Measurements from ENCODE around the gene PREB. TPM values are rescaled to one million over a fixed set of nuclear protein-coding genes. Genes with fewer than 3 reads are reported as not detected.
"Not testable (repeated sequence)": the region's sequence is repeated elsewhere in the genome, so short reads cannot be mapped to it uniquely, and the experiment has no call there.

PREB gene
- total RNA-seq: 10 to 100 TPM; 59.7 to 59.9 TPM

- intact Hi-C loops (cut with DNase I, micrococcal nuclease): loop anchor here (1.0 kb wide), 9 partner anchors 11 to 222 kb away; partner anchors contain the start of genes ABHD1 (in 1 of the 2), AGBL5 (in 1 of the 2), ATRAID (in 1 of the 2) and CAD (in 1 of the 2)
- Mint-ChIP-seq H3K27ac (peak within 1 kb of the TSS; percentile 94), H3K4me3 (peak within 1 kb of the TSS; percentile 81), H3K27me3 (no peaks in the 10 kb centered on the region), H3K9me3 (ENCODE audit: low read depth) (no peaks in the 10 kb centered on the region), H3K36me3 (ENCODE audit: low read depth) (peaks cover 21% of the 10 kb centered on the region), H3K4me1 (peaks cover 16% of the 10 kb centered on the region)
- DNase-seq (peak; percentile 99), ATAC-seq (peak; percentile 97)
- POLR2A ChIA-PET: interaction anchor here (0.6 to 2.1 kb wide), 3 partner anchors 10 to 56 kb away, joined by 3 to 7 read pairs (median 3); partner anchors contain the start of gene ABHD1
- CTCF ChIA-PET: interaction anchor here (0.6 to 1.8 kb wide), 13 partner anchors 10 to 370 kb away, joined by 3 to 15 read pairs (median 3); partner anchors contain the start of gene ABHD1
Measured at GRCh38 chr2:27133905-27134780, at the start of gene PREB. PREB (minus strand) TSS chr2:27134636; CDS start chr2:27134421, 215 bp downstream.

- CTCF ChIA-PET: interaction anchor here (1.2 kb wide), 1 partner anchor 14 kb away, joined by 4 read pairs; no protein-coding TSS in a partner anchor
- Mint-ChIP-seq H3K36me3 (ENCODE audit: low read depth) (no peaks in the 10 kb centered on the region), H3K4me3 (no peak overlapping the region), H3K9me3 (ENCODE audit: low read depth) (no peaks in the 10 kb centered on the region), H3K4me1 (no peaks in the 10 kb centered on the region), H3K27ac (no peak overlapping the region), H3K27me3 (peaks cover 13% of the 10 kb centered on the region)
- DNase-seq (no peak), ATAC-seq (no peak)
- intact Hi-C loops (cut with DNase I, micrococcal nuclease): no loop called here
- POLR2A ChIA-PET: no interaction called here
Measured at GRCh38 chr2:27184115-27184514, 49.7 kb upstream of the PREB start.

GRCh38 chr2:27182346-27182745 lies 47.9 kb upstream of the PREB start:
- ChIA-PET CTCF (interaction anchor here (1.2 kb wide), 1 partner anchor 10 kb away, joined by 6 read pairs; no protein-coding TSS in a partner anchor), POLR2A (no interaction called here)
- no peaks in the 10 kb centered on the region for H3K4me1 Mint-ChIP-seq
- H3K27ac Mint-ChIP-seq: no peak overlapping the region
- no peak overlapping the region for H3K4me3 Mint-ChIP-seq
- peaks cover 16% of the 10 kb centered on the region for H3K27me3 Mint-ChIP-seq
- no peaks in the 10 kb centered on the region for H3K9me3 Mint-ChIP-seq (ENCODE audit: low read depth)
- DNase-seq: no peak
- intact Hi-C loops (cut with DNase I, micrococcal nuclease): no loop called here
- H3K36me3 Mint-ChIP-seq (ENCODE audit: low read depth): no peaks in the 10 kb centered on the region
- no peak for ATAC-seq

GRCh38 chr2:27179344-27180000 lies 45.0 kb upstream of the PREB start:
- Mint-ChIP-seq H3K9me3 (ENCODE audit: low read depth) (no peaks in the 10 kb centered on the region), H3K4me3 (no peak overlapping the region), H3K4me1 (no peaks in the 10 kb centered on the region), H3K27me3 (peaks cover 19% of the 10 kb centered on the region), H3K27ac (no peak overlapping the region), H3K36me3 (ENCODE audit: low read depth) (no peaks in the 10 kb centered on the region)
- POLR2A ChIA-PET: no interaction called here
- CTCF ChIA-PET: interaction anchor here (1.2 kb wide), 1 partner anchor 83 kb away, joined by 3 read pairs; no protein-coding TSS in a partner anchor
- no peak for DNase-seq
- intact Hi-C loops (cut with DNase I, micrococcal nuclease): no loop called here
- no peak for ATAC-seq

GRCh38 chr2:27178469-27178868 lies 44.0 kb upstream of the PREB start:
- Mint-ChIP-seq H3K27ac (no peak overlapping the region), H3K27me3 (peaks cover 18% of the 10 kb centered on the region), H3K9me3 (ENCODE audit: low read depth) (no peaks in the 10 kb centered on the region), H3K4me1 (no peaks in the 10 kb centered on the region), H3K4me3 (no peak overlapping the region), H3K36me3 (ENCODE audit: low read depth) (no peaks in the 10 kb centered on the region)
- DNase-seq (no peak), ATAC-seq (no peak)
- POLR2A ChIA-PET: no interaction called here
- CTCF ChIA-PET: interaction anchor here (1.2 to 1.3 kb wide), 2 partner anchors 9 to 82 kb away, joined by 3 to 5 read pairs; no protein-coding TSS in a partner anchor
- intact Hi-C loops (cut with DNase I, micrococcal nuclease): no loop called here

GRCh38 chr2:27177441-27178351 lies 43.3 kb upstream of the PREB start:
- peaks cover 18% of the 10 kb centered on the region for H3K27me3 Mint-ChIP-seq
- no peaks in the 10 kb centered on the region for H3K4me1 Mint-ChIP-seq
- no peak for ATAC-seq
- ChIA-PET POLR2A (no interaction called here), CTCF (interaction anchor here (0.6 to 1.3 kb wide), 3 partner anchors 8 to 96 kb away, joined by 3 to 5 read pairs (median 3); no protein-coding TSS in a partner anchor)
- no peak overlapping the region for H3K4me3 Mint-ChIP-seq
- no peaks in the 10 kb centered on the region for H3K9me3 Mint-ChIP-seq (ENCODE audit: low read depth)
- H3K36me3 Mint-ChIP-seq (ENCODE audit: low read depth): no peaks in the 10 kb centered on the region
- no peak overlapping the region for H3K27ac Mint-ChIP-seq
- no peak for DNase-seq
- intact Hi-C loops (cut with DNase I, micrococcal nuclease): no loop called here

- intact Hi-C loops (cut with DNase I, micrococcal nuclease); H3K4me3 Mint-ChIP-seq; DNase-seq; ATAC-seq; H3K27me3 Mint-ChIP-seq; H3K9me3 Mint-ChIP-seq (ENCODE audit: low read depth); H3K36me3 Mint-ChIP-seq (ENCODE audit: low read depth); POLR2A ChIA-PET; H3K4me1 Mint-ChIP-seq; H3K27ac Mint-ChIP-seq: not testable (repeated sequence)
- CTCF ChIA-PET: interaction anchor here (0.6 to 1.2 kb wide), 4 partner anchors 9 to 128 kb away, joined by 3 to 4 read pairs (median 4); no protein-coding TSS in a partner anchor
Measured at GRCh38 chr2:27175781-27176180, 41.3 kb upstream of the PREB start.

- POLR2A ChIA-PET: interaction anchor here (0.6 kb wide), 1 partner anchor 36 kb away, joined by 3 read pairs; no protein-coding TSS in a partner anchor
- Mint-ChIP-seq H3K36me3 (ENCODE audit: low read depth) (no peaks in the 10 kb centered on the region), H3K4me3 (no peak overlapping the region), H3K9me3 (ENCODE audit: low read depth) (no peaks in the 10 kb centered on the region), H3K27ac (no peak overlapping the region), H3K4me1 (no peaks in the 10 kb centered on the region), H3K27me3 (peaks cover 12% of the 10 kb centered on the region)
- no peak for DNase-seq
- intact Hi-C loops (cut with DNase I, micrococcal nuclease): no loop called here
- CTCF ChIA-PET: interaction anchor here (0.9 to 1.0 kb wide), 2 partner anchors 16 to 128 kb away, joined by 3 to 4 read pairs; no protein-coding TSS in a partner anchor
- ATAC-seq: no peak
Measured at GRCh38 chr2:27175330-27175729, 40.9 kb upstream of the PREB start.

- no peaks in the 10 kb centered on the region for H3K36me3 Mint-ChIP-seq (ENCODE audit: low read depth)
- peaks cover 12% of the 10 kb centered on the region for H3K27me3 Mint-ChIP-seq
- ATAC-seq (no peak), DNase-seq (no peak)
- no peaks in the 10 kb centered on the region for H3K4me1 Mint-ChIP-seq
- ChIA-PET CTCF (interaction anchor here (0.7 kb wide), 1 partner anchor 10 kb away, joined by 6 read pairs; no protein-coding TSS in a partner anchor), POLR2A (no interaction called here)
- intact Hi-C loops (cut with DNase I, micrococcal nuclease): no loop called here
- H3K9me3 Mint-ChIP-seq (ENCODE audit: low read depth): no peaks in the 10 kb centered on the region
- no peak overlapping the region for H3K4me3 Mint-ChIP-seq
- no peak overlapping the region for H3K27ac Mint-ChIP-seq
Measured at GRCh38 chr2:27174638-27175037, 40.2 kb upstream of the PREB start.

GRCh38 chr2:27171351-27171848 lies 37.0 kb upstream of the PREB start:
- H3K4me1 Mint-ChIP-seq: peaks cover 2% of the 10 kb centered on the region
- H3K4me3 Mint-ChIP-seq: no peak overlapping the region
- H3K27ac Mint-ChIP-seq: no peak overlapping the region
- ATAC-seq (no peak), DNase-seq (no peak)
- CTCF ChIA-PET: interaction anchor here (0.7 to 1.4 kb wide), 4 partner anchors 15 to 234 kb away, joined by 3 to 8 read pairs (median 4); no protein-coding TSS in a partner anchor
- H3K27me3 Mint-ChIP-seq: peaks cover 5% of the 10 kb centered on the region
- H3K9me3 Mint-ChIP-seq (ENCODE audit: low read depth): no peaks in the 10 kb centered on the region
- POLR2A ChIA-PET: interaction anchor here (0.6 kb wide), 1 partner anchor 100 kb away, joined by 4 read pairs; the partner anchor contains the start of gene OST4
- no peaks in the 10 kb centered on the region for H3K36me3 Mint-ChIP-seq (ENCODE audit: low read depth)
- intact Hi-C loops (cut with DNase I, micrococcal nuclease): no loop called here

Data from activated CD4-positive, alpha-beta T cell treated with anti-CD3 and anti-CD28 coated beads for 36 hours (primary cell).